Testis (tissue), 2 donors: ENCODE measurements around the gene CACNA2D3.

ENCODE experiments used
- CTCF ChIP-seq, 3 experiments: fragments of 450-650 bp in 2 of 3; fragments of 200-600 bp in 1 of 3; sonication (generic) in 1 of 3; IDR thresholded peaks; one replicate each; pipeline ENCODE4 v1.5.1; 2016 to 2019; ENCODE audit warnings: antibody characterized with exemption in 3 of 3, mild to moderate bottlenecking in 2 of 3, moderate library complexity in 1 of 3
- POLR2A ChIP-seq: fragments of 450-650 bp; IDR thresholded peaks from one replicate; pipeline ENCODE4 v1.6.1; 2017; ENCODE audit warnings: antibody characterized with exemption, mild to moderate bottlenecking, moderate library complexity

GRCh38 chr3:54793171-54793570, 670.8 kb downstream of the CACNA2D3 start:
- no peak for TF ChIP-seq CTCF (IDR thresholded peaks at IDR 0.05)
- TF ChIP-seq POLR2A, result no peak
